Measurements from ENCODE around the gene ARMC10.
"Not testable (repeated sequence)": the region's sequence is repeated elsewhere in the genome, so short reads cannot be mapped to it uniquely, and the experiment has no call there.

Gene ARMC10

DNA sequence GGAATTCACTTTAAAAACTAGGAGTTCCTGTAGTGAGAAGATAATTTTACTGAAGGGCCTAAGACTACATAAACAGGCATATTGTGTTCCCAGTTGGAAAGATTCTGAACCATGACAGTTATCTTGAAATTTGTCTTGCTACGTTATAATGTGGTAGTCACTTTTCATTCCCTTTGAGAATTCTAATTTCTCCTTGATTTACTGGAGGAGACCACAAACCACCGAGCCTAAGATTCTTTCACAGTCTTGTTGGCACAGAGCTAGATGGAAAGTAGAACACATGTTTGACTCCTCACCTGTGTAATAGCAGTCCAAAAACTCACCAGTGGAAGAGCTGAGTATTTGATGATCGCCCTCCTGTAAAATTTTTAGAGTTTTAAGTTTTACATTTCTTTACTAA lies 4.9 kb downstream of the ARMC10 start:
- DNase-seq, result no peak

DNA sequence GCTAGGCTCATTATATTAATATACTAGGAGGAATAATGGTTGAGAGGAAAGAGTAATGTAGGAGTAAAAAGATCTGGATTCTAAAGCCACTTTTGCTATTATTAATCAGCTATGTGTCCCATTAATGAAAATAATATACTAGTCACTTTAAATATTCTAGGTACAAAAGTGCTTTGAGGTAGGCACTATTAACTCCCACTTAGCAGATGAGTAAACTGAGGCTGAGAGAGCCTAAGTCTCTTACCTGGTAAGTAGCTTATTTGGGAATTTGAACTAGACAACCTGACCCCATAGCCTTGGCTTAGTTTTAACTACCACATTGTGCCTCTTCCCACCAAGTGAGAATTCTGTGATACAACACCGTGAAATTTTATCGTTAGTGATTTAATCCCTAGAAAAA lies 6.0 kb downstream of the ARMC10 start:
- DNase-seq, result no peak

DNA sequence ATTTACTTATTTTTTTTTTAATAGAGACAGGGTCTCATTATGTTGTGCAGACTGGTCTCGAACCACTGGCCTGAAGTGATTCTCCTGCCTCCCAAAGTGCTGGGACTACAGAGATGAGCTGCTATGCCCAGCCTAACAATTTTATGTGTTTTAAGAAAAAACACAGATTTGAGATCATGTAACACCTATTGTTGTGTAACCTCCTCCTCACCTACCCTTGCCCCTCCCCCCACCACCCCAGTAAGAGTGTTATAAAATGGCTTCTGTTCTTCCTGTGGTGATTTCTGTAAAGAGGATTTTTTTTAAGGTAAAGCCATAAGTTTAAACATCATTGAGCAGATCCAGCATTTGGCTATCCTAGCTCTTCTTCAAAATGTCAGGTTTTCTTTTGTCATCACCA lies 7.6 kb downstream of the ARMC10 start:
- DNase-seq, result no peak

DNA sequence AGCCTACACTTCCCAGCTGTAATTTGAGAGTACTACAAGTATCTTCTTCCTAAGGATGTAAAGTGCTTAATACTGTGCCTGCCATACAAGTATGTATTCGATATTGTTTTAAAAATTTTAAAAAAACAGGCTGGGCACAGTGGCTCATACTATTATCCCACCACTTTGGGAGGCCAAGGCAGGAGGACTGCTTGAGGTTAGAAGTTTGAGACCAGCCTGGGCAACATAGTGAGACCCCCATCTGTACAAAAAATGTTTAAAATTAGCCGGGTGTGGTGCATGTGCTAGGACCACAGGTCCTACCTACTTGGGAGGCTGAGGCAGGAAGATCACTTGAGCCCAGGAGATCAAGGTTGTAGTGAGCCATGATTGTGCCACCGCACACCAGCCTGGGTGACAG lies 8.3 kb downstream of the ARMC10 start:
- no peak for DNase-seq

DNA sequence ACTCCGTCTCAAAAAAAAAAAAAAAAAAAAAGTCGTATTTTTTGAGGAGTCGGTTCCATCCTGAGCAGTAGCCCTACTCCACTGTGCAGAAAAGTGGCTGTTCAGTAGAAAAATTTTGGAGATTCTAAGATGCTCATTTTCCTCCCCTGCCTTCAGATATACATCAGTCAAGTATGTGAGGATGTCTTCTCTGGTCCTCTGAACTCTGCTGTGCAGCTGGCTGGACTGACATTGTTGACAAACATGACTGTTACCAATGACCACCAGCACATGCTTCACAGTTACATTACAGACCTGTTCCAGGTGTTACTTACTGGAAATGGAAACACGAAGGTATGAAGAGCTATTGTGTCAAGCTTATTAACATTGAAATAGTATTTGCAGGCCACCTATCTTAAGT lies 17.4 kb downstream of the ARMC10 start:
- DNase-seq, result not testable (repeated sequence)

DNA sequence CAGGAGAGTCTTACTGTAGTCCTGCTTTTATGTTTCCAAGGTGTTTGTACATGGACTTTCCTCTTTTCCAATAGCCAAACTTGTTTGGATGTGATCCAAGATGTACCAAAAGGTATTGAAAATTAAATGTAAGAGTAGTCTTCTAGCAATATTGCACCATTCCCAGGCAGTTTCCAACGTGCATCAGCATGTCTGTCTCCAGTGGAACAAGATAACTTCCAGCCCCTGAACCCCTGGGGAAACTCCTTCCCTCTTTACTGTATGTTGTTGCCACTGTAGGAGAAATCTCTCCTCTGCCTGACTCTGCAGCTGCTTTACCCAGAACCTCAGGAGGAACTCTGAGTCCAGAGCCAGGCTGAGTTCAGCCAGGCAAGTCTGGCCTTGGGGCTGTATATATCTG lies 18.5 kb downstream of the ARMC10 start:
- DNase-seq, result no peak

DNA sequence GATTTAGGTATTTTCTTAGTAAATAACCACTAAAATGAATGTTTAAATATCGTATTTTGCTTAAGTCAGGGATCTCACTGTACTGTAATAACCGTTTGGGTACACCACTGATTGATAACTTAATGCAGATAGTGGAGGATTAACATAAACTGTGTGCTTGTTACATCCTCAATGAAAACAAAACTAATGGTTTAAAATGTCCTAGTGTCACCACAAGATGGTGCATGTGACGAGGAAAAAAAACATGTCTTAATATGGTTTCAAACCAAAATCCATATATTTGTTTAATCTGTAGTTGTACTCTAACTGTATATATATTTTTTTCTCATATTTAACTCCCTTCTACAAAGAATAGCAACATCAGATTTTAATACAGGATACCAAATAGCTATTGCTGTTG lies 19.2 kb downstream of the ARMC10 start:
- no peak for DNase-seq

DNA sequence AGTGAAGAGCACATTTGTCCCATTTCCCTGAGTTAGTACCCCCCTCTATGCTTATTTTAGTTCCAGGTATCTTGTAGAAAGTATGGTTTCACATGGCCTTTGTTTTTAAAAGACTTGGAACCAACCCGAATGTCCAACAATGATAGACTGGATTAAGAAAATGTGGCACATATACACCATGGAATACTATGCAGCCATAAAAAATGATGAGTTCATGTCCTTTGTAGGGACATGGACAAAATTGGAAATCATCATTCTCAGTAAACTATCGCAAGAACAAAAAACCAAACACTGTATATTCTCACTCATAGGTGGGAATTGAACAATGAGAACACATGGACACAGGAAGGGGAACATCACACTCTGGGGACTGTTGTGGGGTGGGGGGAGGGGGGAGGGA lies 20.6 kb downstream of the ARMC10 start:
- DNase-seq, result not testable (repeated sequence)

DNA sequence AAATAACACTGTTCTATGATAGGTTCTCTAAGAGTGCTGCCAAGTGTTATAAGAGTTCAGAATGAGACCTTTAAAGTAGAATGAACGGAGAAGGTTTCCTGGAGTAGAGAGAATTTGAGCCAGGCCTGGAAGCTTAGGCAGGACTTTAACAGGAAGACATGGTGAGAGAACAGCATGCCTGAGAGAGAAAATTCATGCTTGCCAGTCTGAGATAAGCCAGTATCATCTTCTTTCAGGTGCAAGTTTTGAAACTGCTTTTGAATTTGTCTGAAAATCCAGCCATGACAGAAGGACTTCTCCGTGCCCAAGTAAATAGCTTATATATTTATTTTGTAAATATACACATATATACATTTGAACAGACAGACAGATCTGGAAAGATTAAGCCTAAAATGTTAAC lies 22.1 kb downstream of the ARMC10 start:
- DNase-seq, result no peak

DNA sequence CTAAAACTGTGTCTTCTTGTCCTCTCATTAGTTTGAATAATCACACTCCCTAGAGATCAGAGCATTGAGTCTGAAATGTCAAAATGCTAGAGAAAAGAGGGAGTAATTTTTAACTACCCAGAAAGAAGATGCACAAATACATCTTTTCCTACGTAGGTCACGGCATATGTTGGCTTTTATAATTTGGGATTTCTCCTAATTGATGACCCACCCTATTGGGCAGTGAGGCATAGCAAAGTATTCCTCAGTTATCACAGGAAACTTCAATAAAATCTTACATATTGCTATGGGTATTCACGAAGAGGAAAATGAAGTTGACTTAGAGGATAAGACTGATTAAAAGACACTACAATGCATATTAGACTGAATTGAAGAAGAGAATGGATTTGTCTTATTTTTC lies 25.4 kb downstream of the ARMC10 start:
- DNase-seq, result no peak

DNA sequence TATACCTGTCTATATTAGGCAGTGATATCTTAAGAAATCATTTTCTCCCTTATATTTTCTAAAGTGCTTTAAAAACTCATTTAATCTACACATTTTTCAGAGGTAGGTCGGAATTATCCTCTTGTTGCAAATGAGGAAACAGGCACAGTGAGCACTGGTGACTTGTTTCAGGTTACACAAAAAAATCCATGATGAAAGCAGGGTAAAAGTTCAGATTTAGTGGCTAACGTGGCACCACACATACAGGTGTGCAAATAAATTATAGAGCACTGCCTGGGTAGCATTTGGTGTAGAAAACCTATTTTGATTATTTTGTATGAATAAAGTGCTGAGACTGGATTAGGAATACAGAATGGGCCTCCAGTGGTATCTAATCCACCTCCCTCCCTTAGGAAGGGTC lies 26.6 kb downstream of the ARMC10 start:
- no peak for DNase-seq

DNA sequence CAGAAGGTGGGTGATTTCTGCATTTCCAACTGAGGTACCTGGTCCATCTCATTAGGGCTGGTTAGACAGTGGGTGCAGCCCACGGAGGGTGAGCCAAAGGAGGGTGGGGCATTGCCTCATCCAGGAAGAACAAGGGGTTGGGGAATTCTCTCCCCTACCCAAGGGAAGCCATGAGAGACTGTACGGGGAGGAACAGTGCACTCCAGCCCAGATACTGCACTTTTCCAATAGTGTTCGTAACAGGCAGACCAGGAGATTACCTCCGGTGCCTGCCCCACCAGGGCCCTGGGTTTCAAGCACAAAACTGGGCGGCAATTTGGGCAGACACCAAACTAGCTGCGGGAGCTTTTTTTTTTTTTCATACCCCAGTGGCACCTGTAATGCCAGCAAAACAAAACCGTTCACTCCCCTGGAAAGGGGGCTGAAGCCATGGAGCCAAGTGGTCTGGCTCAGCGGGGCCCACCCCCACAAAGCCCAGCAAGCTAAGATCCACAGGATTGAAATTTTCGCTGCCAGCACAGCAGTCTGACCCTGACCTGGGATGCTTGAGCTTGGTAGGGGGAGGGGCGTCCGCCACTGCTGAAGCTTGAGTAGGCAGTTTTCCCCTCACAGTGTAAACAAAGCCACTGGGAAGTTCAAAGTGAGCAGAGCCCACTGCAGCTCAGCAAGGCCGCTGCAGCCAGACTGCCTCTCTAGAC lies 31.2 kb downstream of the ARMC10 start:
- DNase-seq, result no peak

DNA sequence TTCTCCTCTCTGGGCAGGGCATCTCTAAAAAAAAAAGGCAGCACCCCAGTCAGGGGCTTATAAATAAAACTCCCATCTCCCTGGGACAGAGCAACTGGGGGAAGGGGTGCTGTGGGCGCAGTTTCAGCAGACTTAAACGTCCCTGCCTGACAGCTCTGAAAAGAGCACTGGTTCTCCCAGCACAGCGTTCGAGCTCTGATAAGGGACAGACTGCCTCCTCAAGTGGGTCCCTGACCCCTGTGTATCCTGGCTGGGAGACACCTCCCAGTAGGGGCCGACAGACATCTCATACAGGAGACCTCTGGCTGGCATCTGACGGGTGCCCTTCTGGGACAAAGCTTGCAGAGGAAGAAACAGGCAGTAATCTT lies 31.7 kb downstream of the ARMC10 start:
- not testable (repeated sequence) for DNase-seq

DNA sequence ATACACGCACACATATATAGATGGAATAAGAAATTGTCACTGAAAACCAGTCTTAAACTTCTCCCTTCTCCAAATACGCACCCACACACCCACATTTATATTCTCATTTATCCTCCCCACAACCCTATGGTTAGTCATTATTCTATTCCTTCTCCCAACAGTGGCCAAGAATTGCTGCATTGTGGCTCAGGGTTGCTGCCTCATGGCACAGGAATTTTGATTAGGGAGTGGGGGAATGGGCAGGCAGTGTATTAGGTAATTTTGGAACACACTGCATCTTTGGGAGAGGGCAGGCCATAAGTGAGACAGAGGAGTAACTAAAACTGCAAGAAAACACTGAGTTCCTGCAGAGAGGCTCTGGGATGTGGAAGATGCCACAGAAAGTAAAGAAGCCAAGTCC lies 38.2 kb downstream of the ARMC10 start:
- no peak for DNase-seq

DNA sequence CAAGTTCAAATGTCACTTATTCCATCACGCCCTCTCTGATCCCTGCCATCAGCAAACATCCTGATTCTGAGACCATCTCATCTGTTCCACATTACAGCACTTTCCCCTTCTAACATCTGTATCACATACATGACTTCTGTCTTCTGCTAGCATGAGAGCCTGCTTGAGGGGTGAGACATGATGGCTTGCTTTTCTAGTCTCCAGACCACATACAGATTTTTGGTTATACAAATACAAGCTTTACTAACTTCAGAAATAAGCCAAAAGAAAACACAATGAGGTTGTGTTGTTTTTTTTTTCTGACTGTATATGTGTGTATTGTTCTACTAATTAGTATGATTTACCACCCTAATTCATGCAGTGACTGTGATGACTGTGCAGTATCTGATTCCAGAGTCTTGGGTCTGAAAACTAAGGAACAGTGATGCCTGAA lies 39.7 kb downstream of the ARMC10 start:
- DNase-seq, result no peak

DNA sequence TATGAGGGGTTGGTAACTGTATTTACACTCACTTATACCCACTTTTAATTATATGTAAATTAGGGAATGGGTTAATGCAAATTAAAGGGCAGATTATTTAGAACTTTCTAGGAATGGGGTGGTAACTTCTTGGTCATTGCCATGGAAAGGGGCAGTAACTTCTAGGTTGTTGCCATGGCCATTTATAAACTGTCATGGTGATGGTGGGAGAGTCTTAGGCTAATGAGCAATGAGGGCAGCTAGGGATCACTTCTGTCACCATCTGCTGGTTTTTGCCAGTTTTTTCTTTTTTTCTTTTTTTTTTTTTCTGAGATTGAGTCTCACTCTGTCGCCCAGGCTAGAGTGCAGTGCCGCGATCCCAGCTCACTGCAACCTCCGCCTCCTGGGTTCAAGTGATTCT lies 40.8 kb downstream of the ARMC10 start:
- no peak for DNase-seq

DNA sequence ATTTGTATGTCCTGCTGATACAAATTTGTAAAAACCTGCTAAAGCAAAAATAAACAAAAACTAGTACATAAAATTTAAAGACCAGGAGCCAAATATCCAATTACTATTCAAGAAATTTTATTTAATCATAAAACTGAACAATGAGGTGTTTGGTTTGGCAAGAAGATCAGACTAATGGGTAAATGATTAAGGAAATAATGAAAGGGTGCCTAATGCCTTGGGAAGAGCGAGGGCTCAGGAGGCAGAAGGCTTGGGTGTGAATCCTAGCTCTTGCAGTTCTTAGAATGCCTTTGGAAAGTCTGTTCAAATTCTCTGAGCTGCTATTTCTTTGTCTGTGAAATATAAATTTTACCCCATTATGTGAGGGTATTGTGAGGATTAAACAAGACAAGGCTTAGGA lies 41.6 kb downstream of the ARMC10 start:
- DNase-seq, result no peak

DNA sequence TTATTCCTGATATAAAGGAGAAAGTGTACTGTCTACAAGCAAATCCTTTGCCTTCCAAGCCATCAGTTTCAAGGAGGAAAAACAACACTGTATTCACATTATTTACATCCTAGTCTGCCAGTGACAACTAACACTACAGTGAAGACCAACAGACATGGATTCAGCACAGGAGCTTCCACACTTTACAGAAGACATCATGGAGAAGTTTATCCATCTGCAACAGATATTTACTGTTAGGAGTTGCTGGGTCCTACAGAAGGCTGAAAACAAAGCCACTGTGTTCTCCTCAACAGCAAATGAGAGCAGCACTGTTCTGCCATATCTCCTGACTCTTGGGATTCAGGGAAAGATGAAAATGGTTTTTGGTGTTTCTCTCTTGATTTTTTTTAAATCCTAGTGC lies 42.1 kb downstream of the ARMC10 start:
- DNase-seq, result no peak

DNA sequence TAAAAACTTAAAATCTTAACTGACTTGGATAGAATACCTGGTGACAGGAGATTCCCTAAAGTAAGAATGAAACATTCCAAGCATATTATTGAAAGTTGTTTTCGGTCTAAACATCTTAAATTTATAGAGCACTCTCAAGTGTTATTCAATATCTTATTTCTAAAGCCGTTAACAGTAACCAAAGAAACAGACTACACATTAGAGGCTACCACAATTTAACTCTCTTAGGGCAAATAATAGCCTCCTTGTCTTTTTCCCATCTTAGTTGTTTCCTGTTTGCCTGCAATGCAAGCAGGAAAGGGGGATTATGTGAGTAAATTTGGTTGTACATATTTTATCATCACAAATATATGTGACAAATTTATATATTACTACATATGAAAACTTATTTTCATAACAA lies 42.5 kb downstream of the ARMC10 start:
- DNase-seq, result no peak

DNA sequence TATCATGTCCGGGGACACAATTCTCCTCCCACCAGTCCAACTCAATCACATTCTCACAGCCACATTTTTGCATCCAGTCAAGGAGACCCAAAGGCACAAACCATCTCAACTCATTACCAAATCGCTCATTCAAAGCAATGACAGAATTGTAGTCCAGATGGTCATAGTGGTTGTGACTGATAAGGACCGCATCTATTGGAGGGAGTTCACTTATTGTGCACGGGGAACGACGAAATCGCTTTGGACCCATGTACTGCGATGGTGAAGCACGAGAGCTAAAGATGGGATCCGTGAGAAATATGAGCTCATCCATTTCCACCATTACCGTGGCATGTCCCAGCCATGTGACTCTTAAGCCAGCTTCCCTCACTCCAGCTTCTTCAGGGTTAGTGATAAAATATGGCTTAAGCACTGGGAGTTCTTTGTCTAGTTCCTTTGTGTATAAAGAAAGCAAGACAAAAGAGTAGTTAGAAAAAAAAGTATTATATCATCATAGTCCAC lies 44.9 kb downstream of the ARMC10 start:
- DNase-seq, result no peak

DNA sequence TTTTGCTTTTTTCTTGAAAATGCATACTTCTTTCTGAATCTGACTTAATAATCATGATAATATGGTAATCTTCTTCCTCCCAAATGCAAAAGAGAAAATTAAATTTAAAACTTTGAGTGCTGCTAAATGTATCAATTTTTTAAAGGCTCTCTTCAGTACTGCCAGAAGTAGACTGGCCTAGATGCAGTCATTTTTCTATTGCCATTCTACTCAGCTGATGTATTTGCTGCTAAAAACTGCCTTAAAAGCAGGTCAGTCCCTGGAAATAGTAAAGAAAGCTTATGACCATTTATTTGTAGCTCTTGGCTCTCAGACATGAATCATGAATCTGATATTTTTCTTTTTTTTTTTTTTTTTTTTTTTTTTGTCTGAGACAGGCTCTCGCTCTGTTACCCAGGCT lies 45.4 kb downstream of the ARMC10 start:
- no peak for DNase-seq

DNA sequence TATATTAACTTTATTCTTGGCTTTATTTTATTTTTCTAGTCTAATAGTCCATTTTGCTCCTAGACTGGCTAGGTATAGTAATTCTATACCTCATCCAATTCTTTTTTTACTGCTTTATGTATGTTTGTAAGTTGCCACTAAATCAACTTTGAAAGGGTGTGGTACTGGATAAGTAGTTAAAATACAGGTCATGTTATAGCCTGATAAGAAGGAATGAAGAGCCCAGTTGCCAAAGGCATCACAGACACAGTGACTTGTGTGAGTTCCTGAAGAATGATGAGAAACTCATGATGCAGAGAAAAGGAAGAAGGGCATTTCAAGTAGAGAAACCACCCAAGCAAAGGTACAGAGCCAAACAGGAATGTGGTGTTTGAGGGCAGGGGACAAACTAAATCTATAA lies 46.7 kb downstream of the ARMC10 start:
- no peak for DNase-seq

DNA sequence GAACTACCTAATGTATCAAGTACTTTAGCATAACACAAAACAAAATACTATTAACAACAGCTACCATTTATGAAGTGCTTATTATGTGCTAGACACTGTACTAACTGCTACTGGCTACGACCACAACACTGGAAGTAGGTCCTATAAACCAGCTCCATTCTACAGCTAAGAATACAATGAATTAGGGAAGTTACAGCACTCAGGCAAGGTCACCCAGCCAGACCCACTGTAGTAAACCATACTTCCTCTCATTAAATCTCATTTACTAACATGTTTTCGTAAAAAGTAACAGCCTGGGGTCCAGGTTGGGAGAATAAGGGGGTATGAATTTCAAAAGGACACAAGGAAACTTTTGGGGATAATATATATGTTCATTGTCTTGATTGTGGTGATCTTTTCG lies 48.6 kb downstream of the ARMC10 start:
- DNase-seq, result no peak

DNA sequence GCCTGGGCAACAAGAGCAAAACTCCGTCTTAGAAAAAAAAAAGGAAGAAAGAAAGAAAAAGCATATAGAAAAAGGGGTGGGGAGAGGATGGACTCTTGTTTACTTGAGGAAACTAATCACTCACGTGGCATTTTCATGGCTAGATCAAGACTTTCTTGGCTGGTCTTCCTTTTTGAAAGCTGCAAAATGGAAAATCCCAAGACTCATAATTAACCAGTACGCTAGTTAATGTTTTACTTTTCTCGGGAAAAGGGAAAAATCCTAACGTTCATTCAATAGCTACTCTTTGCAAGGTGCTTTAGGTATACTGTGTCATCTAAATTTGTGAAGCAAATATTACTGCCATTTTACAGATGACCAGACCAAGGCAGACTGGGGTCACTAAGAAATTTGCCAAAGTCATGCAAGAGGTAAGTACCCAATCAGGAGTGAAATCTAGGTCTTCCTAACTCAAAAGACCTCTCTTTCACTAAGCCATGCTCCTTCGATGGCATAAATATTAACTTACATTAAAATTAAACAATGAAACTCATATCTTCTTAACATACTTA lies 49.6 kb downstream of the ARMC10 start:
- no peak for DNase-seq

DNA sequence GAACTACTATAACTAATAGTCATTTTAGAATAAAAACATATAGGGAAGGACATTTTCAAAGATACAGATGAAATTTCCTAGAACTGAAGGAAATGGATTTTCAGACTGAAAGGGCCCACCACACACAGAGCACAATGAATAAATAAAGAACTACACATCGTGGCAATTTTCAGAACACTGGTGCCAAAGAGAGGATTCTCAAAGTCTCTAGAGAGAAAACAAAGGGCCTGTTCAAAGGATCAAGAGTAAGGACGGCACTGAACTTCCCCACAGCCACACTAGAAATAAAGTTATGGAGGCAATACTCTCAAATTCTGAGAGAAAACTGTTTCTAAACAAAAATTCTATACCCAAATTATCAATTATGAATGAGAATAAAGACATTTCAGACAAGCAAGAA lies 52.1 kb downstream of the ARMC10 start:
- no peak for DNase-seq

Data from CD4-positive, alpha-beta T cell treated with Interferon alpha-2 for 1 hour (primary cell).